Measurements from ENCODE around the gene PPP3CA. TPM values are rescaled to one million over a fixed set of nuclear protein-coding genes. Genes with fewer than 3 reads are reported as not detected.

PPP3CA gene
- total RNA-seq, 1 experiment from 2014 or later, result 15.5 TPM

DNA sequence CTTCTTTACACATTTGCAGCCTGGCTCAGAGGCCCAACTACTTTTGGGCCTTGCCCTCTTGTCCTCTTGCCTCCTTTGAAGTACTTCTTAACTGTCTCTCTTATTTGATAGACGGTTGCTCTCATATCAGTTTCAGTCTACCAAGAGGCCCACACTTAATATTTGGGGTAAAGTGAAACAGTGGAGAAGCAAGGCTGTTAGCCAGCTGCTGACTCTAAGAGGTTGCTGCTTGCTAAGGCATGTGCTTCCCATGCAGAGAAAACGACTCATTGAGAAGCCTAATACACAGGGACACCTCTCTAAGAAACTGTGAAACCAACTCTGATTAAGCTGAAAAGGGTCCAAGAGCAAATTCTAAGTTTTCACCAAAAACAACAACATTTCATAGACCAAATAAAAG, 94.6 kb downstream of the PPP3CA start:
- ChIA-PET CTCF (no interaction called here), POLR2A (ENCODE audit: unreplicated experiment) (no interaction called here)
- no peaks in the 10 kb centered on the region for H3K36me3 ChIP-seq (ENCODE audit: low read depth, low read length)
- H3K9me2 ChIP-seq (replicated peaks; ENCODE audit: low read length), result no peaks in the 10 kb centered on the region
- no TSS peak for BruUV-seq (replicated peaks)
- no peaks in the 10 kb centered on the region for H4K20me1 ChIP-seq (ENCODE audit: low read length)
- no peak overlapping the region for H3K4me3 ChIP-seq (ENCODE audit: low read length)
- TF ChIP-seq, protein P1, sequence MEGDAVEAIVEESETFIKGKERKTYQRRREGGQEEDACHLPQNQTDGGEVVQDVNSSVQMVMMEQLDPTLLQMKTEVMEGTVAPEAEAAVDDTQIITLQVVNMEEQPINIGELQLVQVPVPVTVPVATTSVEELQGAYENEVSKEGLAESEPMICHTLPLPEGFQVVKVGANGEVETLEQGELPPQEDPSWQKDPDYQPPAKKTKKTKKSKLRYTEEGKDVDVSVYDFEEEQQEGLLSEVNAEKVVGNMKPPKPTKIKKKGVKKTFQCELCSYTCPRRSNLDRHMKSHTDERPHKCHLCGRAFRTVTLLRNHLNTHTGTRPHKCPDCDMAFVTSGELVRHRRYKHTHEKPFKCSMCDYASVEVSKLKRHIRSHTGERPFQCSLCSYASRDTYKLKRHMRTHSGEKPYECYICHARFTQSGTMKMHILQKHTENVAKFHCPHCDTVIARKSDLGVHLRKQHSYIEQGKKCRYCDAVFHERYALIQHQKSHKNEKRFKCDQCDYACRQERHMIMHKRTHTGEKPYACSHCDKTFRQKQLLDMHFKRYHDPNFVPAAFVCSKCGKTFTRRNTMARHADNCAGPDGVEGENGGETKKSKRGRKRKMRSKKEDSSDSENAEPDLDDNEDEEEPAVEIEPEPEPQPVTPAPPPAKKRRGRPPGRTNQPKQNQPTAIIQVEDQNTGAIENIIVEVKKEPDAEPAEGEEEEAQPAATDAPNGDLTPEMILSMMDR (conservative IDR thresholded peaks at IDR 0.05; ENCODE audit: low read depth, low read length), result no peak
- no peak for TF ChIP-seq EZH2phosphoT487 (IDR thresholded peaks at IDR 0.05; ENCODE audit: borderline replicate concordance, low read length)
- TF ChIP-seq EZH2 (IDR thresholded peaks at IDR 0.05; ENCODE audit: low read length, unreplicated experiment), result no peak
- DNase-seq, result no peak
- intact Hi-C loops (cut with micrococcal nuclease), result no loop called here
- no peak for ATAC-seq
- no peak overlapping the region for H3K27ac ChIP-seq (ENCODE audit: low read length)
- H3K4me2 ChIP-seq (ENCODE audit: low read length), result no peak overlapping the region
- H3K27me3 ChIP-seq (ENCODE audit: low read length), result no peaks in the 10 kb centered on the region
- H3K9ac ChIP-seq (ENCODE audit: low read length), result no peak overlapping the region
- no peaks in the 10 kb centered on the region for H3K9me3 ChIP-seq (ENCODE audit: low read length)
- H3F3A ChIP-seq (ENCODE audit: low read length, unreplicated experiment), result no peaks in the 10 kb centered on the region
- H2AFZ ChIP-seq (ENCODE audit: low read length), result no peak overlapping the region
- no peaks in the 10 kb centered on the region for H3K4me1 ChIP-seq (ENCODE audit: insufficient read depth, low read length)
- H3K79me2 ChIP-seq (ENCODE audit: low read length), result peaks cover 5% of the 10 kb centered on the region; the same call in 1 of the 2 replicates

DNA sequence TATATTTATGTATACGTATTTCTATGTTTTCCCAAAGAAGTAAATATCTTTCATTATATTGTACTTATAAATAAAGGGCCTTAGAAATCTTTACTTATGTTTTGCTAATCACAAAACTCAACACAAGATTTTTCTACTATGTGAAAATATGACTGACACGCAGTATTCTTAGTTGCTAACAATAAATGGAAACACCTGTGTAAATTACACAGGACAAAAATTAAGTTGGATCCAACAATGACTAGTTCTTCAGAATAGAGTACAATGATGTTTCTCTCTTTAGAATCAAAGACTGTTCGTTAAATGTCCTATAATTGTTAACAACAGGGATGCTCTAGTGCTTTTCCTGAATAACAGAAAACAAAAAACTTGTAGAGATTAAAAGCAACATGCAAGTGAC, 96.1 kb downstream of the PPP3CA start:
- Histone ChIP-seq H3K36me3 (ENCODE audit: low read depth, low read length) (no peaks in the 10 kb centered on the region), H3K4me2 (ENCODE audit: low read length) (no peak overlapping the region), H3K9ac (ENCODE audit: low read length) (no peak overlapping the region), H3K27ac (ENCODE audit: low read length) (no peak overlapping the region), H3F3A (ENCODE audit: low read length, unreplicated experiment) (no peaks in the 10 kb centered on the region), H3K27me3 (ENCODE audit: low read length) (no peaks in the 10 kb centered on the region), H3K79me2 (ENCODE audit: low read length) (0 out of 2 replicates have a peak, but pooled peaks cover 3% of the 10 kb centered on the region), H2AFZ (ENCODE audit: low read length) (no peak overlapping the region), H3K9me2 (replicated peaks; ENCODE audit: low read length) (no peaks in the 10 kb centered on the region), H3K4me1 (ENCODE audit: insufficient read depth, low read length) (no peaks in the 10 kb centered on the region), H3K4me3 (ENCODE audit: low read length) (no peak overlapping the region), H3K9me3 (ENCODE audit: low read length) (no peaks in the 10 kb centered on the region), H4K20me1 (ENCODE audit: low read length) (no peaks in the 10 kb centered on the region)
- ATAC-seq (no peak), DNase-seq (no peak)
- intact Hi-C loops (cut with micrococcal nuclease), result no loop called here
- no TSS peak for BruUV-seq (replicated peaks)
- no peak for TF ChIP-seq EZH2 (IDR thresholded peaks at IDR 0.05; ENCODE audit: low read length, unreplicated experiment)
- TF ChIP-seq, protein P1 (conservative IDR thresholded peaks at IDR 0.05; ENCODE audit: low read depth, low read length), result no peak
- TF ChIP-seq EZH2phosphoT487 (IDR thresholded peaks at IDR 0.05; ENCODE audit: borderline replicate concordance, low read length), result no peak
- POLR2A ChIA-PET (ENCODE audit: unreplicated experiment), result no interaction called here
- CTCF ChIA-PET, result no interaction called here

DNA sequence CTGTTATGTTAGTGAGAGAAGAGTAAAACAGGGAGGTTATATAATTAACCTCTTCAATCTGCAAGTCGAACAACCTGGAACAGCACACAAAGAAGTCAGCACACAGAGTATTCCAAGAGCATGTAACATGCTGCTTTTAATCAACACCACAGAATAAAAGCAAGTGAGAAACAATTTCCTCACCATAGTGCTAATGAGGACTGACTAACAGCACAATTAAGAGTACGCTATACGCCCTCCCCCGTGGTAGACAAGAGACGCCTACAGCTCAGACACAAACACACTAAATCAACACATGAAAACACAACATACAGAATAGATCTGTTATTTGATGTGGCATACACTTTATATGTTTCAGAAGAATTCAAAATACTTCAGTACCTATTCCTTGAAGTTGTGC, 103.0 kb downstream of the PPP3CA start:
- Histone ChIP-seq H4K20me1 (ENCODE audit: low read length) (no peaks in the 10 kb centered on the region), H3K79me2 (ENCODE audit: low read length) (peaks cover 4% of the 10 kb centered on the region; the same call in 1 of the 2 replicates), H3K36me3 (ENCODE audit: low read depth, low read length) (no peaks in the 10 kb centered on the region), H3K4me1 (ENCODE audit: insufficient read depth, low read length) (no peaks in the 10 kb centered on the region), H3K4me2 (ENCODE audit: low read length) (no peak overlapping the region), H3K4me3 (ENCODE audit: low read length) (no peak overlapping the region), H3K9ac (ENCODE audit: low read length) (no peak overlapping the region), H3K9me3 (ENCODE audit: low read length) (no peaks in the 10 kb centered on the region), H3K27ac (ENCODE audit: low read length) (no peak overlapping the region), H3K9me2 (replicated peaks; ENCODE audit: low read length) (no peaks in the 10 kb centered on the region), H3F3A (ENCODE audit: low read length, unreplicated experiment) (no peaks in the 10 kb centered on the region), H3K27me3 (ENCODE audit: low read length) (no peaks in the 10 kb centered on the region), H2AFZ (ENCODE audit: low read length) (no peak overlapping the region)
- TF ChIP-seq, protein P1 (conservative IDR thresholded peaks at IDR 0.05; ENCODE audit: low read depth, low read length), result no peak
- TF ChIP-seq EZH2 (IDR thresholded peaks at IDR 0.05; ENCODE audit: low read length, unreplicated experiment), result no peak
- no peak for TF ChIP-seq EZH2phosphoT487 (IDR thresholded peaks at IDR 0.05; ENCODE audit: borderline replicate concordance, low read length)
- ATAC-seq, result no peak
- POLR2A ChIA-PET (ENCODE audit: unreplicated experiment), result no interaction called here
- CTCF ChIA-PET, result no interaction called here
- no TSS peak for BruUV-seq (replicated peaks)
- no peak for DNase-seq
- intact Hi-C loops (cut with micrococcal nuclease), result no loop called here
